Measurements from ENCODE around the gene TCEA3.

Gene TCEA3

GRCh38 chr1:23444596-23445390 is 20.2 kb upstream of the TCEA3 start:
- no peak for DNase-seq

- no peak for DNase-seq
Measured at GRCh38 chr1:23444104-23444533, 19.6 kb upstream of the TCEA3 start.

GRCh38 chr1:23442751-23443150 is 18.2 kb upstream of the TCEA3 start:
- DNase-seq, result no peak

GRCh38 chr1:23441446-23442148 is 17.0 kb upstream of the TCEA3 start:
- no peak for DNase-seq

- no peak for DNase-seq
Measured at GRCh38 chr1:23438545-23438944, 14.0 kb upstream of the TCEA3 start.

- DNase-seq, result no peak
Measured at GRCh38 chr1:23437355-23437664, 12.8 kb upstream of the TCEA3 start.

- peak; percentile 26 for DNase-seq
Measured at GRCh38 chr1:23436520-23437354, 12.2 kb upstream of the TCEA3 start.

GRCh38 chr1:23434260-23434775 is 9.8 kb upstream of the TCEA3 start:
- DNase-seq, result no peak

GRCh38 chr1:23433122-23433521 is 8.6 kb upstream of the TCEA3 start:
- no peak for DNase-seq

- DNase-seq, result no peak
Measured at GRCh38 chr1:23431431-23431830, 6.9 kb upstream of the TCEA3 start.

- DNase-seq, result no peak
Measured at GRCh38 chr1:23430803-23431202, 6.3 kb upstream of the TCEA3 start.

- DNase-seq, result no peak
Measured at GRCh38 chr1:23428136-23428905, 3.8 kb upstream of the TCEA3 start.

- DNase-seq, result no peak
Measured at GRCh38 chr1:23427550-23427949, 3.0 kb upstream of the TCEA3 start.

- DNase-seq, result no peak
Measured at GRCh38 chr1:23426828-23427227, 2.3 kb upstream of the TCEA3 start.

GRCh38 chr1:23425193-23425494 is 596 bp upstream of the TCEA3 start:
- DNase-seq, result peak; percentile 11

GRCh38 chr1:23423415-23424292 is 894 bp downstream of the TCEA3 start:
- no peak for DNase-seq

- no peak for DNase-seq
Measured at GRCh38 chr1:23422941-23423340, 1.6 kb downstream of the TCEA3 start.

GRCh38 chr1:23422241-23422877 is 2.2 kb downstream of the TCEA3 start:
- DNase-seq, result peak; percentile 43

GRCh38 chr1:23421753-23422240 is 2.8 kb downstream of the TCEA3 start:
- DNase-seq, result no peak

- DNase-seq, result no peak
Measured at GRCh38 chr1:23421343-23421742, 3.2 kb downstream of the TCEA3 start.

GRCh38 chr1:23420778-23421177 is 3.8 kb downstream of the TCEA3 start:
- DNase-seq, result no peak
